OCI-M1 (cell line): ENCODE results near the gene PDCD1LG2.

Experiments
- DNase-seq: peaks from one replicate; lab custom pipeline; 2025; lab: John Stamatoyannopoulos, UW

PDCD1LG2 gene

DNA sequence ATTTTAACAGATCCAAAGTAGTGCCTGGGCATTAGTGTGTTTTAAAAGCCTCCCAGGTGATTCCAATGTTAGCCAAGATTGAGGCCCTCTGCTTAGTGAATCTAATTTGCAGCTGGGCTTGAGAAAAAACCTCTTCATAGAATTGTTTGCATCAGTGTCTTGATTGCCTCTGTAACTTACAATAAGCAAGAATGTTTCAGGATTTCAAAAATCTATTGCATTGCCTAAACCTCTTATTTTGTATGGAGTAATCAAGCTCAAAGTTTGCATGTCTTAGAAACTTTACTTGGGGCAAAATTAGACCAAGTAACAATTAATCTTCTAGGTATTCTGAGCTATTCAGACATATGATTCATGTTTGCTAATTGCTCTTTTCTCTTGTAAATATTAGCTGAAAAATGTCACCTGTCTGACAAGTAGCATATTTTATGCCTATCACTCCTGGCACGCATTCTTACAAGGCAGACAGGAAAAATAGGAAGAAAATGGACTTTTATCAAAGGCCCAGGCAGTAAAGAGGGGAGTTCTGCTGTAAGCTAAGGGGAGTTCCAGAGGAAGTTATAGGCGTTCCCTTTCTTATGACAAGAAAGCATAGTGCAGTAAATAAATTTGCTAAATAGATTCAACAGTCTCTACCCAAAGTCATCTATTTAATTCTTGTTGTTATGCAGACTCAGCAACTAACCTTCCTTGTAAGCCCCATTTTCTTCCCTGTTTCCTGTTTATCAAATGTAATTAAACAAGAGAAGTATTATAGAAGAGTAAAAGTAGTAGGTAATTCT is 21.0 kb downstream of the PDCD1LG2 start:
- no peak for DNase-seq

DNA sequence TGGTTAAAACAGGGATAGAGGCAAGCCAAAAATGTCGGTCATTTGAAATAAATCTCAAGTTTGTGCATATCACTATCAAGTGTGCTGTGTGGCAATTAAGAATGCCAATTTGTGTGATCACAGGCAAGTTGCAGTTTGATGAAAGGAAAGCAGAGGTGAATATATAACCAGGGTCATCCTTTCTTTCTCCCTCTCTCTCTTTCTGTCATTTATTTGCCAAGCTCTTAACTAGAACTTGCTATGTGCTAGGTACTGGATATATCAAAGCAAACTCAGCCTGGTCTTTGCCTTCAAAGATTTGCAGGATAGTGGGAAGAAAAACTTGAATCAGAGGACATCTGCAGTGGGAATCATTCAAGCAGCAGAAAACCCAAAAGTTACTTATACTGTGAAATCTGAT is 22.0 kb downstream of the PDCD1LG2 start:
- no peak for DNase-seq

GRCh38 chr9:5532790-5533189 is 22.5 kb downstream of the PDCD1LG2 start:
- no peak for DNase-seq

DNA sequence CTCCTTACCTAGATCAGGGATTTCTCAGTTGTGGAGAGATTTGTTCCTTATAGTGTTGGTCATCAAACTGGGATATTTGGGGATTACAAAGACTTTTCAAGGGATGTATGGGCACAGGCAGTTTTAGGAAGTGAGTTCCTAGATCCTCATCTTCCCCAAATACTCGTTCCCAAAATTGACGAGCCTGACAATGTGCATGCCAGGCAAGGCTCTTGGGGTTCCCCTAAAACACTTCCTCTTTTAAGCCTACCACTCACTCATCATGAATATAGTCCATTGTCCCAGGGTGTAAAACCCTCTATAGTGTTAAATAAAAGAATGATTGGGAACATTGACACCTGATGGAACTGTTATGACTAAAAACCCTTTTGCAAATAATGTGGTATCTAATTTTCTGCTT is 26.4 kb downstream of the PDCD1LG2 start:
- no peak for DNase-seq

GRCh38 chr9:5543875-5544702 is 33.8 kb downstream of the PDCD1LG2 start:
- no peak for DNase-seq

- no peak for DNase-seq
Measured at GRCh38 chr9:5549658-5550650, 39.6 kb downstream of the PDCD1LG2 start.

- DNase-seq = no peak
Measured at GRCh38 chr9:5551368-5552150, 41.2 kb downstream of the PDCD1LG2 start.

DNA sequence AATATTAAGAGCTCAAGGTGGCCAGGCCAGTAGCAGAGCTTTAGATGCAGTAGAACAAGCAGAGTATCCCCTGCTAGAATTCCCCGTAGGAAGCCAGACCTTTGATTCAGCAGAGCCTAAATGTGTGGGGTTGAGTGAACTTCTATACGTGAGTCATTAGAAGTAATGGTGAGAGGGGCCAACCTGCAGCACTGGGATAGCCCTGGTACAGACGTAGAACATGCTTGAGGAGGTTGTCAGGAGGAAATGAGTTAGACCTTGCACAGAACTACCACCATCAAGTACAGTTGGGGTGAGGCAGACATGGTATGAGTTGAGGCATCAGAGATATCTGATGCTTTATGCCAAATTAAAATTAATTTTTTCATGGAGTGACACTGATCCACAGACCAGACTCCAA is 42.0 kb downstream of the PDCD1LG2 start:
- no peak for DNase-seq

GRCh38 chr9:5553211-5553610 is 42.9 kb downstream of the PDCD1LG2 start:
- DNase-seq = no peak

GRCh38 chr9:5554254-5554653 is 43.9 kb downstream of the PDCD1LG2 start:
- no peak for DNase-seq

GRCh38 chr9:5556101-5556705 is 45.9 kb downstream of the PDCD1LG2 start:
- DNase-seq = peak; percentile 91

- peak; percentile 91 for DNase-seq
Measured at GRCh38 chr9:5557606-5558587, 47.6 kb downstream of the PDCD1LG2 start.

DNA sequence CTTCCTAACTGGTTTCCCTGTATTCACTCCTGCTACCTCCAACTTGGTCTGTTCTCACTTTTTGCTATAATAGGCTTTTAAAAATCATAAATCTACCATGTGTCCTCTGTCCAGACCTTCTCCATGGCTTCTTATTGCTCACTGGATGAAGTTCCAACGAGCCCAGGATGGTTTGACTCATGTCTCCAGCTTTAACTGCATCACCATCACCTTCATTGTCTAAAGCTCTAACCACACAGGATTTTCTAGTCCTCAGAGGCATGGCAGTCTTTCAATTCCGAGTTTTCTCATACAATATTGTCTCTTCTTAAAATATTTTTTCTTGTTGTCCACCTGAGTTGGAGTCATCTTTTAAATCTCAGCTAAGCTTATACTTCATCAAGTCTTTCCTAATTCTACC is 49.3 kb downstream of the PDCD1LG2 start:
- DNase-seq = no peak

GRCh38 chr9:5560443-5561100 is 50.2 kb downstream of the PDCD1LG2 start:
- no peak for DNase-seq

DNA sequence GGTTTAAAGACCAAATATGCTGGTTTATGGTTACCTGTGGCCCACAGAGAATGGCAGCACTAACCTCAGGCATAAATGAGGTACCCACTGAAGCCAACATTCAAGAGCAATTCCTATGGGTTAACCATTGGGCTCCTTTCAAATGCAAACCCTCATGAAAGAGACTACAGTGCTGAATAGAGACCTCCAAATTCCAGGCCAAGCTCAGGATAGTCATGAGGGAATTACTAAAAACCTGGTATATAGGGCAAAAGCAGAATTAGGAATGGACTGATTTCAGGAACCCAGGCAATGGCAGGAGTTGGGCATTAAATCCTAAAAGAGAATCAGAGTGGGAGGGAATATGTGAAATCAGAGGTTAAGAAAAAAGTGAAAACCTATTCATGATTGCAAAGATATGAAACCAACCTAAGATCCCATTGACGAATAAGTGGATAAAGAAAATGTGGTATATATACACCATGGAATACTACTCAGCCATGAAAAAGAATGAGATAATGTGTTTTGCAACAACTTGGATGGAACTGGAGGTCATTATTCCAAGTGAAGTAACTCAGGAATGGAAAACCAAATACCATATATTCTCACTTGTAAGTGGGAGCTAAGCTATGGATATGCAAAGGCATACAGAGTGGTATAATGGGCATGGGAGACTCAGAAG is 51.6 kb downstream of the PDCD1LG2 start:
- DNase-seq = no peak

DNA sequence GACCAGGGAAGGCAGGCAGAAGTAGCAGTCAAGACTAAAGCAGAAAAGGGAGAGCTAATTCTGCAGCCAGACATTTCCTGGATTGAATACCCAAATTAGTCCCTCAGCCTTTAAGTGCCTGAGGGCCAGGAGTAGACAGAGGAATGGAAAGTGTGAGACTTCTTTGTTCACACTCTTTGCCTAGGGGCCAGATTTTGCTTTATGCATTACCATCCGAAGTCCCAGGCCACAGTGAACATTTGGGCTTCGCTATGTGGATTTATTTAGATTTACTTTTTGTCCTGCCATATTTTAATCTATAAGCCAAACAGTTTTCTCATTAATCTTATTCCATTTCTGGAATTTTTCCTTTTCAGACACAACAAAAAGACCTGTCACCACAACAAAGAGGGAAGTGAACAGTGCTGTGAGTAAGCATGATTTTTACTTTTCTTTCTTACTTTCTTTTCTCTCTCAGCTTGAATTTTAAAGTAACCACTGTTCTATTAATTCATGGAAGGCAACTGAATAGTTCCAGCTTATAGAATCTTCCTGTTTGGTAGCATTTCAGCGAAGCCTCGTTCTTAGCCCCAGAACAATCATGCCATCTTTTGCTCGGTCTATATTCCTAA is 52.6 kb downstream of the PDCD1LG2 start:
- peak; percentile 93 for DNase-seq

DNA sequence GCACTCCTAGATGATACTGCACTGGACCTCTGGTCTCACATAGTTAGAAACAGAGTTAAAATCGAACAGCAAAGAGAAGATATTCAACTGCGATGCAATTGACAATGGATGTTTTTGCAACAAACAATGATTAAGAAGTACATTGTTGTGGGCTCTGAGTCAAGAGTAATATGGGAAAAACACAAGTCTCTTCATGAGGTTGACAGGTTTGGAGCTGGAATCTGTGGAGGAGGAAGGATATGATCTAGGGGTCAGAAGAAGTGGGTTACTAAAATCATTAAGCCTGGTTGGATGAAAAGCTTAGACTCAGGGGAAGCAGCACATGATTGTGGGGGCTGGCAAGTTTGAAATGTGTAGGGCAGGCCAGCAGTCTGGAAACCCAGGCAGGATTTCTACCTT is 53.1 kb downstream of the PDCD1LG2 start:
- no peak for DNase-seq

GRCh38 chr9:5563886-5564285 is 53.6 kb downstream of the PDCD1LG2 start:
- DNase-seq = no peak
